Urothelium cell line (cell line): ENCODE results near the gene SRSF11.

Experiments used
- DNase-seq: peaks from one replicate; pipeline ENCODE4 v3.0.0; 2011; ENCODE audit warnings: low spot score, mixed read lengths
- FAIRE-seq: peaks from 2 replicates; lab custom pipeline; 2011; peaks lifted over from hg19 to GRCh38; lab: Jason Lieb, UNC

The SRSF11 gene

DNA sequence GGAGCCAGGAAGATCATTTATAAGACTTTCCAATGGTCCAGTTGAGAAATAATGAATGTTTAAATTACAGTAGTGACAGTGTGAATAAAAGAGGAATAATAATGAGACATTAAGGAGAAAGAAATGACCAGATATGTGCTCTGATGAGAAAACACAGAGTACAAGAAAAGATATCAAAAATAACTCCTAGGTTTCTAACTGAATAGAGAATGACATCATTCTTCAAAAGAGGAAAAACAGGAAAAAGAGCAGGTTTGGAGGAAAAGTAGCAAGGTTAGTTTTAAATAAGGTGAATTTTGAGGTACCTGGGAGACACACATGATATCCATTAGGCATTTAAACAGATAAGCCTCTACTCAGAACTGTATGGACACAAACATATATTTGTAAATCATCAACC lies 78.3 kb downstream of the SRSF11 start:
- FAIRE-seq (no peak), DNase-seq (no peak)
